A549 (cell line): ENCODE data around the gene GSTO1. TPM values are rescaled to one million over a fixed set of nuclear protein-coding genes. Genes with fewer than 3 reads are reported as not detected.
A peak's percentile ranks its signal among the peaks of the same experiment; 100 is the strongest.

ENCODE experiments used
- ATAC-seq, 2 experiments: fragments of 200-7000 bp in 1 of 2; fragments of >200 bp in 1 of 2; cut with Nextera tagmentation in 1 of 2; cut with Tn5 transposase in 1 of 2; 3 replicates each; pipeline versions ENCODE4 v1.8.0 to v1.9.1; 2018 to 2020; ENCODE audit warnings: mild to moderate bottlenecking in 1 of 2, moderate library complexity in 1 of 2
- CTCF ChIA-PET: fragments of 300-600 bp; sonication (Branson Sonifier 250); formaldehyde crosslinking; extraction: SDS; loops from one replicate; lab custom pipeline; 2021; ENCODE audit warnings: antibody characterized with exemption, inconsistent platforms; lab: Yijun Ruan, JAX
- POLR2A ChIA-PET: fragments of 350-600 bp; formaldehyde crosslinking; extraction: SDS; loops from one replicate; lab custom pipeline; 2021; ENCODE audit warnings: antibody characterized with exemption, inconsistent platforms; lab: Yijun Ruan, JAX
- DNase-seq, 2 experiments: peaks; one replicate each; pipeline versions ENCODE4 v3.0.0 to v3.0.0-alpha.2; 2011 to 2016; ENCODE audit warnings: low read depth in 1 of 2, low spot score in 1 of 2
- FAIRE-seq: peaks from 2 replicates; lab custom pipeline; 2011; peaks lifted over from hg19 to GRCh38; lab: Jason Lieb, UNC
- H3K27ac ChIP-seq, 2 experiments: fragments of >200 bp; sonication (Bioruptor Twin); formaldehyde crosslinking; 3 replicates each; pipeline ENCODE4 v1.5.1; 2016 to 2017
- H3K4me1 ChIP-seq: fragments of >200 bp; sonication (Bioruptor Twin); formaldehyde crosslinking; 3 replicates; pipeline ENCODE4 v1.6.1; 2016
- H3K4me2 ChIP-seq: fragments of >200 bp; sonication (Bioruptor Twin); formaldehyde crosslinking; 3 replicates; pipeline ENCODE4 v1.6.1; 2016
- H3K4me3 ChIP-seq: fragments of >200 bp; sonication (Bioruptor Twin); formaldehyde crosslinking; 3 replicates; pipeline ENCODE4 v1.5.1; 2016
- H3K9me3 ChIP-seq: fragments of >200 bp; sonication (Bioruptor Twin); formaldehyde crosslinking; 3 replicates; pipeline ENCODE4 v1.6.1; 2016
- ATOH8 ChIP-seq: fragments of 250-450 bp; sonication (Bioruptor Pico); IDR thresholded peaks from 2 replicates; pipeline ENCODE4 v1.5.0; 2020; ENCODE audit warnings: low read depth, mild to moderate bottlenecking, moderate library complexity
- BCL3 ChIP-seq: fragments of >200 bp; sonication (Bioruptor Twin); formaldehyde crosslinking; IDR thresholded peaks from 3 replicates; pipeline ENCODE4 v1.6.1; 2016
- E2F6 ChIP-seq: IDR thresholded peaks from 2 replicates; pipeline ENCODE4 v1.6.1; 2012; ENCODE audit warnings: low read depth, borderline replicate concordance
- FOSB ChIP-seq: fragments of 250-450 bp; sonication (Bioruptor Pico); IDR thresholded peaks from 2 replicates; pipeline ENCODE4 v1.5.0; 2020; ENCODE audit warnings: mild to moderate bottlenecking, moderate library complexity
- FOSL2 ChIP-seq, 2 experiments: fragments of 450-650 bp in 1 of 2; fragments of >200 bp in 1 of 2; sonication (Bioruptor Twin) in 1 of 2; formaldehyde crosslinking; IDR thresholded peaks; 2 replicates each; pipeline versions ENCODE4 v1.5.0 to v1.6.1; 2016 to 2020; ENCODE audit warnings: mild to moderate bottlenecking in 1 of 2, moderate library complexity in 1 of 2
- GATA3 ChIP-seq: IDR thresholded peaks from 2 replicates; pipeline ENCODE4 v1.6.1; 2012; ENCODE audit warnings: borderline replicate concordance
- HMGXB4 ChIP-seq: fragments of 250-450 bp; sonication (Bioruptor Pico); IDR thresholded peaks from 2 replicates; pipeline ENCODE4 v1.5.0; 2021; ENCODE audit warnings: mild to moderate bottlenecking, moderate library complexity, borderline replicate concordance
- HOXA7 ChIP-seq: fragments of 250-450 bp; sonication (Bioruptor Pico); IDR thresholded peaks from 2 replicates; pipeline ENCODE4 v1.5.0; 2020; ENCODE audit warnings: mild to moderate bottlenecking, moderate library complexity
- KDM1A ChIP-seq: fragments of 200-600 bp; sonication (generic); IDR thresholded peaks from 2 replicates; pipeline ENCODE4 v1.6.1; 2016; ENCODE audit warnings: low read depth, mild to moderate bottlenecking
- KDM5A ChIP-seq: fragments of 200-600 bp; sonication (generic); IDR thresholded peaks from 2 replicates; pipeline ENCODE4 v1.6.1; 2016; ENCODE audit warnings: antibody characterized with exemption, mild to moderate bottlenecking
- MAZ ChIP-seq: fragments of 150-350 bp; IDR thresholded peaks from 2 replicates; pipeline ENCODE4 v1.6.1; 2014; ENCODE audit warnings: antibody characterized with exemption, low read depth, low read length, borderline replicate concordance
- MYC ChIP-seq: IDR thresholded peaks from 2 replicates; pipeline ENCODE4 v1.6.1; 2012; ENCODE audit warnings: mild to moderate bottlenecking, inconsistent platforms, low read length, improper control_type of control experiment, borderline replicate concordance
- NFE2L2 ChIP-seq: fragments of 150-350 bp; conservative IDR thresholded peaks from 2 replicates; pipeline ENCODE4 v1.6.1; 2014; ENCODE audit warnings: low read length
- NPAS2 ChIP-seq: fragments of 250-450 bp; sonication (Bioruptor Pico); IDR thresholded peaks from 2 replicates; pipeline ENCODE4 v1.8.0; 2022; ENCODE audit warnings: mild to moderate bottlenecking, moderate library complexity, borderline replicate concordance
- POLR2A ChIP-seq: IDR thresholded peaks from 2 replicates; pipeline ENCODE4 v1.6.1; 2012; ENCODE audit warnings: mild to moderate bottlenecking, low read length
- POLR2AphosphoS2 ChIP-seq: conservative IDR thresholded peaks from 2 replicates; pipeline ENCODE4 v1.6.1; 2012; ENCODE audit warnings: low read length, improper control_type of control experiment, inconsistent platforms
- RCOR1 ChIP-seq: fragments of 150-350 bp; IDR thresholded peaks from 2 replicates; pipeline ENCODE4 v1.6.1; 2014; ENCODE audit warnings: antibody characterized with exemption, low read length, low read depth
- RFX5 ChIP-seq: fragments of 450-650 bp; IDR thresholded peaks from 2 replicates; pipeline ENCODE4 v1.7.1; 2014; ENCODE audit warnings: antibody characterized with exemption, mild to moderate bottlenecking, moderate library complexity
- ZC3H11A ChIP-seq: fragments of 450-650 bp; IDR thresholded peaks from 2 replicates; pipeline ENCODE4 v1.6.1; 2014; ENCODE audit warnings: antibody characterized with exemption, mild to moderate bottlenecking
- ZNF302 ChIP-seq: fragments of 250-450 bp; sonication (Bioruptor Pico); IDR thresholded peaks from 2 replicates; pipeline ENCODE4 v1.9.0; 2021; ENCODE audit warnings: inconsistent platforms, mild to moderate bottlenecking, moderate library complexity
- ZSCAN20 ChIP-seq: fragments of 250-450 bp; sonication (Bioruptor Pico); IDR thresholded peaks from 2 replicates; pipeline ENCODE4 v1.8.0; 2022; ENCODE audit warnings: mild to moderate bottlenecking, moderate library complexity
- WGBS: methylation state at CpG from one replicate; pipeline ENCODE4 v1.1.6; 2017; ENCODE audit errors: missing lambda C conversion rate; 5-methylcytosine and 5-hydroxymethylcytosine counted together
- polyA plus RNA-seq, 4 experiments: library from polyadenylated mRNA; depleted of rRNA in 3 of 4; stranded (reverse); fragments of >200 nt; fragmentation: RNase III in 1 of 4; extraction: RNeasy Plus Mini Kit Qiagen cat#74134 plus additional on column Dnase treatment in 1 of 4; gene quantifications; 2 replicates in 3 of 4; 3 replicates in 1 of 4; pipeline ENCODE4 v1.2.3, GENCODE V29; 2011 to 2017

Gene GSTO1
- polyA plus RNA-seq, 2 of the 4 experiments (the other 2 are of a cell fraction), result 163 to 204 TPM

- no peak for DNase-seq
- FAIRE-seq, result no peak
- no peak for ATAC-seq
- POLR2A ChIA-PET, result interaction anchor here (1.2 to 2.7 kb wide), 3 partner anchors 25 to 36 kb away, joined by 3 to 14 read pairs (median 4); partner anchors contain the start of genes GSTO2 and ITPRIP
- Histone ChIP-seq H3K27ac (no peak overlapping the region), H3K9me3 (no peaks in the 10 kb centered on the region), H3K4me1 (peaks cover 13% of the 10 kb centered on the region; the same call in 1 of the 3 replicates), H3K4me3 (no peak overlapping the region), H3K4me2 (no peak overlapping the region)
- CTCF ChIA-PET, result interaction anchor here (1.3 to 17.2 kb wide), 14 partner anchors 10 to 404 kb away, joined by 3 to 267 read pairs (median 20); partner anchors contain the start of genes CFAP58 and ITPRIP
- WGBS, result 82% methylated on average over 8 of the region's 8 CpGs
- TF ChIP-seq FOSB (CRISPR knock-in tag) (no peak), ZC3H11A (no peak), KDM5A (no peak), NFE2L2 (no peak), HOXA7 (CRISPR knock-in tag) (no peak)
These were observed 50.2 kb downstream of the GSTO1 start for GRCh38 chr10:104304927-104305326.

- H3K27ac ChIP-seq, result no peak overlapping the region
- POLR2A ChIA-PET, result interaction anchor here (1.1 to 2.7 kb wide), 2 partner anchors 10 to 31 kb away, joined by 3 to 14 read pairs; partner anchors contain the start of gene ITPRIP
- TF ChIP-seq NFE2L2 (no peak), HMGXB4 (CRISPR knock-in tag) (no peak), KDM5A (no peak), POLR2AphosphoS2 (no peak), MAZ (no peak), NPAS2 (CRISPR knock-in tag) (no peak), E2F6 (no peak), ZC3H11A (no peak), RCOR1 (no peak), ATOH8 (no peak), ZSCAN20 (CRISPR knock-in tag) (no peak), KDM1A (no peak), GATA3 (no peak), POLR2A (no peak), RFX5 (no peak), FOSL2 (IDR thresholded peaks at IDR 0.05) (no peak), FOSL2 (CRISPR knock-in tag; IDR thresholded peaks at IDR 0.05) (no peak), ZNF302 (CRISPR knock-in tag) (no peak), BCL3 (no peak), MYC (no peak)
- TF ChIP-seq, all 56 proteins: peak for 0
- no peak overlapping the region for H3K4me2 ChIP-seq
- CTCF ChIA-PET, result interaction anchor here (1.1 to 17.2 kb wide), 14 partner anchors 9 to 315 kb away, joined by 3 to 267 read pairs (median 20); partner anchors contain the start of genes CFAP58 and ITPRIP
- H3K4me3 ChIP-seq, result no peak overlapping the region
- DNase-seq, result no peak
- peaks cover 10% of the 10 kb centered on the region; the same call in 1 of the 3 replicates for H3K4me1 ChIP-seq
- FAIRE-seq, result no peak
- ATAC-seq, result peak; percentile 5 to 9; a peak in 3 of 6 replicates
- 59% methylated on average over 3 of the region's 3 CpGs for WGBS
- H3K9me3 ChIP-seq, result no peaks in the 10 kb centered on the region
These were observed 52.2 kb downstream of the GSTO1 start for GRCh38 chr10:104306897-104307296.
